Measurements from ENCODE around the gene CD2. TPM values are rescaled to one million over a fixed set of nuclear protein-coding genes. Genes with fewer than 3 reads are reported as not detected.
A peak's percentile ranks its signal among the peaks of the same experiment; 100 is the strongest.

Gene CD2
- total RNA-seq, 2 experiments from 2014 or later, result 251 to 264 TPM

- no peaks in the 10 kb centered on the region for H3K27me3 Mint-ChIP-seq (ENCODE audit: low read depth)
- H3K9me3 Mint-ChIP-seq, result peaks cover 8% of the 10 kb centered on the region
- H3K27ac Mint-ChIP-seq, result peak overlapping the region; percentile 100
- CTCF ChIA-PET, result interaction anchor here (0.6 to 6.4 kb wide), 20 partner anchors 8 to 291 kb away, joined by 3 to 71 read pairs (median 7); partner anchors contain the start of genes CD2 and TTF2
- intact Hi-C loops (cut with micrococcal nuclease), result loop anchor here (1.0 to 5.0 kb wide), 12 partner anchors 15 to 895 kb away; partner anchors contain the start of genes CD2 and TTF2
- DNase-seq, result peak; percentile 88
- H3K4me3 Mint-ChIP-seq, result peak overlapping the region; percentile 100
- H3K36me3 Mint-ChIP-seq (ENCODE audit: low read depth), result peaks cover 65% of the 10 kb centered on the region
- H3K4me1 Mint-ChIP-seq (ENCODE audit: low read depth), result peaks cover 90% of the 10 kb centered on the region
Measured at GRCh38 chr1:116769561-116769977, 15.3 kb downstream of the CD2 start.

GRCh38 chr1:116769994-116770393, 15.8 kb downstream of the CD2 start:
- Mint-ChIP-seq H3K4me1 (ENCODE audit: low read depth) (peaks cover 86% of the 10 kb centered on the region), H3K36me3 (ENCODE audit: low read depth) (peaks cover 63% of the 10 kb centered on the region), H3K27ac (peak overlapping the region; percentile 100), H3K9me3 (peaks cover 8% of the 10 kb centered on the region), H3K4me3 (peak overlapping the region; percentile 100), H3K27me3 (ENCODE audit: low read depth) (no peaks in the 10 kb centered on the region)
- intact Hi-C loops (cut with micrococcal nuclease), result loop anchor here (1.0 to 5.0 kb wide), 12 partner anchors 16 to 895 kb away; partner anchors contain the start of genes CD2 and TTF2
- DNase-seq, result no peak
- CTCF ChIA-PET, result interaction anchor here (0.8 to 6.4 kb wide), 19 partner anchors 9 to 291 kb away, joined by 3 to 71 read pairs (median 8); partner anchors contain the start of genes CD2 and TTF2

GRCh38 chr1:116770625-116771024, 16.4 kb downstream of the CD2 start:
- peaks cover 79% of the 10 kb centered on the region for H3K4me1 Mint-ChIP-seq (ENCODE audit: low read depth)
- no peaks in the 10 kb centered on the region for H3K27me3 Mint-ChIP-seq (ENCODE audit: low read depth)
- H3K9me3 Mint-ChIP-seq, result peaks cover 8% of the 10 kb centered on the region
- CTCF ChIA-PET, result interaction anchor here (0.9 to 6.4 kb wide), 9 partner anchors 10 to 111 kb away, joined by 3 to 71 read pairs (median 11); no protein-coding TSS in a partner anchor
- H3K4me3 Mint-ChIP-seq, result peak overlapping the region; percentile 100
- peaks cover 62% of the 10 kb centered on the region for H3K36me3 Mint-ChIP-seq (ENCODE audit: low read depth)
- intact Hi-C loops (cut with micrococcal nuclease), result no loop called here
- peak; percentile 31 for DNase-seq
- peak overlapping the region; percentile 100 for H3K27ac Mint-ChIP-seq

- Mint-ChIP-seq H3K4me1 (ENCODE audit: low read depth) (peaks cover 77% of the 10 kb centered on the region), H3K36me3 (ENCODE audit: low read depth) (peaks cover 53% of the 10 kb centered on the region), H3K27me3 (ENCODE audit: low read depth) (no peaks in the 10 kb centered on the region), H3K27ac (peak overlapping the region; percentile 100), H3K9me3 (peaks cover 8% of the 10 kb centered on the region), H3K4me3 (peak overlapping the region; percentile 28)
- no peak for DNase-seq
- intact Hi-C loops (cut with micrococcal nuclease), result loop anchor here (1.0 kb wide), 1 partner anchor 8 kb away; no protein-coding TSS in a partner anchor
- CTCF ChIA-PET, result interaction anchor here (0.6 to 6.4 kb wide), 12 partner anchors 9 to 261 kb away, joined by 3 to 71 read pairs (median 8); no protein-coding TSS in a partner anchor
Measured at GRCh38 chr1:116771997-116772647, 17.9 kb downstream of the CD2 start.

- Mint-ChIP-seq H3K36me3 (ENCODE audit: low read depth) (peaks cover 48% of the 10 kb centered on the region), H3K4me3 (peak overlapping the region; percentile 28), H3K4me1 (ENCODE audit: low read depth) (peaks cover 77% of the 10 kb centered on the region), H3K27ac (peak overlapping the region; percentile 100), H3K27me3 (ENCODE audit: low read depth) (no peaks in the 10 kb centered on the region), H3K9me3 (peaks cover 8% of the 10 kb centered on the region)
- peak; percentile 55 for DNase-seq
- CTCF ChIA-PET, result interaction anchor here (0.8 to 6.4 kb wide), 12 partner anchors 10 to 55 kb away, joined by 3 to 71 read pairs (median 8); no protein-coding TSS in a partner anchor
- intact Hi-C loops (cut with micrococcal nuclease), result loop anchor here (1.0 kb wide), 1 partner anchor 8 kb away; no protein-coding TSS in a partner anchor
Measured at GRCh38 chr1:116772648-116773045, 18.4 kb downstream of the CD2 start.

GRCh38 chr1:116775116-116775752, 21.0 kb downstream of the CD2 start:
- peaks cover 33% of the 10 kb centered on the region for H3K36me3 Mint-ChIP-seq (ENCODE audit: low read depth)
- intact Hi-C loops (cut with micrococcal nuclease), result no loop called here
- peaks cover 67% of the 10 kb centered on the region for H3K4me1 Mint-ChIP-seq (ENCODE audit: low read depth)
- DNase-seq, result no peak
- H3K27me3 Mint-ChIP-seq (ENCODE audit: low read depth), result no peaks in the 10 kb centered on the region
- peak overlapping the region; percentile 48 for H3K4me3 Mint-ChIP-seq
- peaks cover 8% of the 10 kb centered on the region for H3K9me3 Mint-ChIP-seq
- CTCF ChIA-PET, result interaction anchor here (6.3 kb wide), 1 partner anchor 41 kb away, joined by 71 read pairs; no protein-coding TSS in a partner anchor
- H3K27ac Mint-ChIP-seq, result no peak overlapping the region

GRCh38 chr1:116777831-116778830, 23.9 kb downstream of the CD2 start:
- Mint-ChIP-seq H3K27ac (peak overlapping the region; percentile 80), H3K4me3 (peak overlapping the region; percentile 49), H3K27me3 (ENCODE audit: low read depth) (no peaks in the 10 kb centered on the region), H3K4me1 (ENCODE audit: low read depth) (peaks cover 38% of the 10 kb centered on the region), H3K9me3 (peaks cover 7% of the 10 kb centered on the region), H3K36me3 (ENCODE audit: low read depth) (peaks cover 28% of the 10 kb centered on the region)
- CTCF ChIA-PET, result interaction anchor here (0.6 to 1.4 kb wide), 7 partner anchors 10 to 76 kb away, joined by 3 to 7 read pairs (median 3); partner anchors contain the start of gene CD2
- intact Hi-C loops (cut with micrococcal nuclease), result loop anchor here (1.0 kb wide), 2 partner anchors 19 to 29 kb away; no protein-coding TSS in a partner anchor
- DNase-seq, result no peak

- intact Hi-C loops (cut with micrococcal nuclease), result no loop called here
- no peak overlapping the region for H3K4me3 Mint-ChIP-seq
- peaks cover 3% of the 10 kb centered on the region for H3K9me3 Mint-ChIP-seq
- H3K27me3 Mint-ChIP-seq (ENCODE audit: low read depth), result no peaks in the 10 kb centered on the region
- no peak for DNase-seq
- CTCF ChIA-PET, result interaction anchor here (1.1 kb wide), 1 partner anchor 10 kb away, joined by 3 read pairs; no protein-coding TSS in a partner anchor
- peaks cover 32% of the 10 kb centered on the region for H3K4me1 Mint-ChIP-seq (ENCODE audit: low read depth)
- peaks cover 14% of the 10 kb centered on the region for H3K36me3 Mint-ChIP-seq (ENCODE audit: low read depth)
- H3K27ac Mint-ChIP-seq, result no peak overlapping the region
Measured at GRCh38 chr1:116781034-116781433, 26.8 kb downstream of the CD2 start.

- no peak for DNase-seq
- Mint-ChIP-seq H3K9me3 (peaks cover 12% of the 10 kb centered on the region), H3K36me3 (ENCODE audit: low read depth) (peaks cover 7% of the 10 kb centered on the region), H3K27ac (no peak overlapping the region), H3K27me3 (ENCODE audit: low read depth) (no peaks in the 10 kb centered on the region), H3K4me1 (ENCODE audit: low read depth) (peaks cover 16% of the 10 kb centered on the region), H3K4me3 (no peak overlapping the region)
- intact Hi-C loops (cut with micrococcal nuclease), result no loop called here
- CTCF ChIA-PET, result interaction anchor here (1.0 to 1.6 kb wide), 3 partner anchors 13 to 17 kb away, joined by 3 to 6 read pairs (median 3); no protein-coding TSS in a partner anchor
Measured at GRCh38 chr1:116785006-116785405, 30.8 kb downstream of the CD2 start.

GRCh38 chr1:116786049-116786448, 31.8 kb downstream of the CD2 start:
- Mint-ChIP-seq H3K9me3 (peaks cover 12% of the 10 kb centered on the region), H3K27ac (no peak overlapping the region), H3K4me3 (no peak overlapping the region), H3K36me3 (ENCODE audit: low read depth) (peaks cover 4% of the 10 kb centered on the region), H3K27me3 (ENCODE audit: low read depth) (no peaks in the 10 kb centered on the region), H3K4me1 (ENCODE audit: low read depth) (peaks cover 18% of the 10 kb centered on the region)
- no peak for DNase-seq
- intact Hi-C loops (cut with micrococcal nuclease), result no loop called here
- CTCF ChIA-PET, result interaction anchor here (0.6 to 1.6 kb wide), 4 partner anchors 11 to 688 kb away, joined by 3 to 6 read pairs (median 4); no protein-coding TSS in a partner anchor

GRCh38 chr1:116791727-116792126, 37.5 kb downstream of the CD2 start:
- H3K4me1 Mint-ChIP-seq (ENCODE audit: low read depth), result peaks cover 32% of the 10 kb centered on the region
- no peak overlapping the region for H3K27ac Mint-ChIP-seq
- no peaks in the 10 kb centered on the region for H3K27me3 Mint-ChIP-seq (ENCODE audit: low read depth)
- no peak overlapping the region for H3K4me3 Mint-ChIP-seq
- H3K9me3 Mint-ChIP-seq, result peaks cover 4% of the 10 kb centered on the region
- intact Hi-C loops (cut with micrococcal nuclease), result no loop called here
- CTCF ChIA-PET, result interaction anchor here (0.6 to 1.7 kb wide), 5 partner anchors 10 to 337 kb away, joined by 3 to 4 read pairs (median 4); no protein-coding TSS in a partner anchor
- no peak for DNase-seq
- peaks cover 4% of the 10 kb centered on the region for H3K36me3 Mint-ChIP-seq (ENCODE audit: low read depth)

Measured in activated naive CD4-positive, alpha-beta T cell treated with anti-CD3 and anti-CD28 coated beads for 36 hours (primary cell).